HepG2 (cell line): ENCODE measurements around the gene MBLAC1. TPM values are rescaled to one million over a fixed set of nuclear protein-coding genes. Genes with fewer than 3 reads are reported as not detected.

Experiments used
- ATF1 ChIP-seq: IDR thresholded peaks from 2 replicates; pipeline ENCODE4 v1.6.1; 2016; ENCODE audit warnings: mild to moderate bottlenecking, control low read depth
- CHCHD3 ChIP-seq: sonication (generic); formaldehyde crosslinking; IDR thresholded peaks from 2 replicates; pipeline ENCODE4 v1.8.0; 2022; ENCODE audit warnings: mild to moderate bottlenecking, missing genetic modification reagents, moderate library complexity
- EED ChIP-seq: sonication (generic); formaldehyde crosslinking; IDR thresholded peaks from 2 replicates; pipeline ENCODE4 v1.5.0; 2020; ENCODE audit warnings: mild to moderate bottlenecking, missing genetic modification reagents
- HDAC1 ChIP-seq: sonication (generic); formaldehyde crosslinking; IDR thresholded peaks from 2 replicates; pipeline ENCODE4 v1.5.1; 2020; ENCODE audit warnings: mild to moderate bottlenecking, missing genetic modification reagents
- HOXA7 ChIP-seq: sonication (generic); formaldehyde crosslinking; IDR thresholded peaks from 2 replicates; pipeline ENCODE4 v1.8.1; 2022; ENCODE audit warnings: mild to moderate bottlenecking, missing genetic modification reagents, moderate library complexity
- KDM5A ChIP-seq: fragments of 200-600 bp; sonication (generic); IDR thresholded peaks from 2 replicates; pipeline ENCODE4 v1.7.0; 2018; ENCODE audit warnings: antibody characterized with exemption, mild to moderate bottlenecking, low read length, borderline replicate concordance
- MXI1 ChIP-seq: IDR thresholded peaks from 3 replicates; pipeline ENCODE4 v1.6.1; 2012; ENCODE audit warnings: low read depth, low read length, inconsistent platforms, borderline replicate concordance
- MYC ChIP-seq: sonication (generic); formaldehyde crosslinking; IDR thresholded peaks from 2 replicates; pipeline ENCODE4 v1.9.0; 2021; ENCODE audit warnings: missing genetic modification reagents, borderline replicate concordance
- NFIB ChIP-seq: sonication (generic); formaldehyde crosslinking; IDR thresholded peaks from 2 replicates; pipeline ENCODE4 v1.9.0; 2021; ENCODE audit warnings: missing genetic modification reagents, mild to moderate bottlenecking, borderline replicate concordance
- NR3C1 ChIP-seq: sonication (generic); formaldehyde crosslinking; IDR thresholded peaks from 2 replicates; pipeline ENCODE4 v1.4.0; 2020; ENCODE audit warnings: missing genetic modification reagents
- NRL ChIP-seq: sonication (generic); formaldehyde crosslinking; IDR thresholded peaks from 2 replicates; pipeline ENCODE4 v1.5.0; 2020; ENCODE audit warnings: missing genetic modification reagents, mild to moderate bottlenecking, moderate library complexity, borderline replicate concordance
- SOX13 ChIP-seq, 3 experiments: fragments of 450-650 bp in 1 of 3; sonication (generic) in 1 of 3; formaldehyde crosslinking in 1 of 3; IDR thresholded peaks in 2 of 3; conservative IDR thresholded peaks in 1 of 3; 2 replicates each; pipeline versions ENCODE4 v1.5.0 to v1.6.1; 2016 to 2020; ENCODE audit warnings: antibody characterized with exemption in 1 of 3, mild to moderate bottlenecking in 1 of 3, missing compliant biosample characterization in 1 of 3, missing genetic modification reagents in 1 of 3, moderate library complexity in 1 of 3
- TEAD2 ChIP-seq: sonication (generic); formaldehyde crosslinking; IDR thresholded peaks from 2 replicates; pipeline ENCODE4 v1.9.0; 2021; ENCODE audit warnings: missing genetic modification reagents
- TOPORS ChIP-seq: sonication (generic); formaldehyde crosslinking; IDR thresholded peaks from 2 replicates; pipeline ENCODE4 v1.8.0; 2023; ENCODE audit warnings: mild to moderate bottlenecking, missing genetic modification reagents
- ZBTB7A ChIP-seq: sonication (generic); formaldehyde crosslinking; IDR thresholded peaks from 2 replicates; pipeline ENCODE4 v1.8.0; 2022; ENCODE audit warnings: mild to moderate bottlenecking, missing genetic modification reagents
- ZC3H4 ChIP-seq: sonication (generic); formaldehyde crosslinking; IDR thresholded peaks from 2 replicates; pipeline ENCODE4 v1.4.0; 2020; ENCODE audit warnings: missing genetic modification reagents, borderline replicate concordance
- ZFP62 ChIP-seq: sonication (generic); formaldehyde crosslinking; IDR thresholded peaks from 2 replicates; pipeline ENCODE4 v1.4.0; 2020; ENCODE audit warnings: missing genetic modification reagents
- ZNF329 ChIP-seq: sonication (generic); formaldehyde crosslinking; IDR thresholded peaks from 2 replicates; pipeline ENCODE4 v1.9.0; 2021; ENCODE audit warnings: low read depth, mild to moderate bottlenecking, missing genetic modification reagents
- ZNF335 ChIP-seq: sonication (generic); formaldehyde crosslinking; IDR thresholded peaks from 2 replicates; pipeline ENCODE4 v1.4.0; 2020; ENCODE audit warnings: missing genetic modification reagents
- ZNF367 ChIP-seq: sonication (generic); formaldehyde crosslinking; IDR thresholded peaks from 2 replicates; pipeline ENCODE4 v1.4.0; 2020; ENCODE audit warnings: missing genetic modification reagents, borderline replicate concordance
- ZNF678 ChIP-seq: sonication (generic); formaldehyde crosslinking; IDR thresholded peaks from 2 replicates; pipeline ENCODE4 v1.4.0; 2020; ENCODE audit warnings: mild to moderate bottlenecking, missing genetic modification reagents
- ZNF761 ChIP-seq: sonication (generic); formaldehyde crosslinking; conservative IDR thresholded peaks from 2 replicates; pipeline ENCODE4 v1.4.0; 2020; ENCODE audit warnings: mild to moderate bottlenecking, missing genetic modification reagents
- ZNF883 ChIP-seq: sonication (generic); formaldehyde crosslinking; IDR thresholded peaks from 2 replicates; pipeline ENCODE4 v1.5.1; 2020; ENCODE audit warnings: mild to moderate bottlenecking, missing genetic modification reagents; ENCODE audit errors: not compliant biosample characterization
- polyA plus RNA-seq, 8 experiments: library from polyadenylated mRNA; depleted of rRNA in 3 of 8; stranded (reverse) in 7 of 8; unstranded in 1 of 8; fragments of >200 nt; fragmentation: Illumina TruSeq in 4 of 8; extraction: Trizol in 4 of 8; gene quantifications; 2 replicates each; pipeline versions ENCODE4 v1.2.1 to v1.2.3, GENCODE V29; 2011 to 2016; ENCODE audit warnings: low read depth in 4 of 8, missing spikeins in 1 of 8, mixed read lengths in 1 of 8; ENCODE audit not compliant: insufficient read depth in 1 of 8
- total RNA-seq, 5 experiments: library from RNA; depleted of rRNA; stranded (reverse); fragments of >200 nt; fragmentation: Illumina TruSeq; extraction: Trizol; gene quantifications; 2 replicates each; pipeline ENCODE4 v1.2.3, GENCODE V29; 2016; ENCODE audit warnings: low read depth in 1 of 5
- TF ChIP-seq, protein P1 (sequence below): sonication (generic); formaldehyde crosslinking; IDR thresholded peaks from 2 replicates; pipeline ENCODE4 v1.4.0; 2020; ENCODE audit warnings: low read depth, mild to moderate bottlenecking, missing genetic modification reagents
- TF ChIP-seq, protein P2 (sequence below): sonication (generic); formaldehyde crosslinking; IDR thresholded peaks from 2 replicates; pipeline ENCODE4 v1.9.0; 2021; ENCODE audit warnings: missing genetic modification reagents, mild to moderate bottlenecking, borderline replicate concordance
- TF ChIP-seq, protein P3 (sequence below): sonication (generic); formaldehyde crosslinking; IDR thresholded peaks from 2 replicates; pipeline ENCODE4 v1.4.0; 2020; ENCODE audit warnings: mild to moderate bottlenecking, missing genetic modification reagents

MBLAC1 gene
- total and polyA plus RNA-seq, 2 of the 13 experiments (the other 11 are each of a cell fraction or from before 2014, with no cell fraction given) = 0.79 to 2.1 TPM

- TF ChIP-seq ZNF761 = 0 out of 2 replicates have a peak, but pooled peaks have one; percentile 54
- no peak for TF ChIP-seq TEAD2
- TF ChIP-seq NR3C1 (CRISPR knock-in tag) = no peak
- no peak for TF ChIP-seq MYC (CRISPR knock-in tag)
- no peak for TF ChIP-seq ZNF678
- no peak for TF ChIP-seq EED
- TF ChIP-seq CHCHD3 (CRISPR knock-in tag) = no peak
- peak; percentile 65; the same call in 1 of the 2 replicates for TF ChIP-seq SOX13 (IDR thresholded peaks at IDR 0.05)
- peak in 1 of 2 experiments; percentile 88; a peak in 2 of 4 replicates for TF ChIP-seq SOX13 (CRISPR knock-in tag; conservative IDR thresholded peaks at IDR 0.05 in 1 of 2, IDR thresholded peaks at IDR 0.05 in 1 of 2)
- TF ChIP-seq, protein P1, sequence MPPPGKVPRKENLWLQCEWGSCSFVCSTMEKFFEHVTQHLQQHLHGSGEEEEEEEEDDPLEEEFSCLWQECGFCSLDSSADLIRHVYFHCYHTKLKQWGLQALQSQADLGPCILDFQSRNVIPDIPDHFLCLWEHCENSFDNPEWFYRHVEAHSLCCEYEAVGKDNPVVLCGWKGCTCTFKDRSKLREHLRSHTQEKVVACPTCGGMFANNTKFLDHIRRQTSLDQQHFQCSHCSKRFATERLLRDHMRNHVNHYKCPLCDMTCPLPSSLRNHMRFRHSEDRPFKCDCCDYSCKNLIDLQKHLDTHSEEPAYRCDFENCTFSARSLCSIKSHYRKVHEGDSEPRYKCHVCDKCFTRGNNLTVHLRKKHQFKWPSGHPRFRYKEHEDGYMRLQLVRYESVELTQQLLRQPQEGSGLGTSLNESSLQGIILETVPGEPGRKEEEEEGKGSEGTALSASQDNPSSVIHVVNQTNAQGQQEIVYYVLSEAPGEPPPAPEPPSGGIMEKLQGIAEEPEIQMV = no peak
- TF ChIP-seq ZFP62 = no peak
- no peak for TF ChIP-seq ZBTB7A (CRISPR knock-in tag)
- TF ChIP-seq HDAC1 (CRISPR knock-in tag) = peak; percentile 33; the same call in 1 of the 2 replicates
- no peak for TF ChIP-seq MXI1
- 0 out of 2 replicates have a peak, but pooled peaks have one; percentile 24 for TF ChIP-seq ATF1
- no peak for TF ChIP-seq HOXA7 (CRISPR knock-in tag)
- no peak for TF ChIP-seq NRL (CRISPR knock-in tag)
- no peak for TF ChIP-seq TOPORS (CRISPR knock-in tag)
- no peak for TF ChIP-seq ZC3H4
- TF ChIP-seq KDM5A = no peak
- TF ChIP-seq, protein P2, sequence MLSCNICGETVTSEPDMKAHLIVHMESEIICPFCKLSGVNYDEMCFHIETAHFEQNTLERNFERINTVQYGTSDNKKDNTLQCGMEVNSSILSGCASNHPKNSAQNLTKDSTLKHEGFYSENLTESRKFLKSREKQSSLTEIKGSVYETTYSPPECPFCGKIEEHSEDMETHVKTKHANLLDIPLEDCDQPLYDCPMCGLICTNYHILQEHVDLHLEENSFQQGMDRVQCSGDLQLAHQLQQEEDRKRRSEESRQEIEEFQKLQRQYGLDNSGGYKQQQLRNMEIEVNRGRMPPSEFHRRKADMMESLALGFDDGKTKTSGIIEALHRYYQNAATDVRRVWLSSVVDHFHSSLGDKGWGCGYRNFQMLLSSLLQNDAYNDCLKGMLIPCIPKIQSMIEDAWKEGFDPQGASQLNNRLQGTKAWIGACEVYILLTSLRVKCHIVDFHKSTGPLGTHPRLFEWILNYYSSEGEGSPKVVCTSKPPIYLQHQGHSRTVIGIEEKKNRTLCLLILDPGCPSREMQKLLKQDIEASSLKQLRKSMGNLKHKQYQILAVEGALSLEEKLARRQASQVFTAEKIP (CRISPR knock-in tag) = no peak
- TF ChIP-seq, protein P3, sequence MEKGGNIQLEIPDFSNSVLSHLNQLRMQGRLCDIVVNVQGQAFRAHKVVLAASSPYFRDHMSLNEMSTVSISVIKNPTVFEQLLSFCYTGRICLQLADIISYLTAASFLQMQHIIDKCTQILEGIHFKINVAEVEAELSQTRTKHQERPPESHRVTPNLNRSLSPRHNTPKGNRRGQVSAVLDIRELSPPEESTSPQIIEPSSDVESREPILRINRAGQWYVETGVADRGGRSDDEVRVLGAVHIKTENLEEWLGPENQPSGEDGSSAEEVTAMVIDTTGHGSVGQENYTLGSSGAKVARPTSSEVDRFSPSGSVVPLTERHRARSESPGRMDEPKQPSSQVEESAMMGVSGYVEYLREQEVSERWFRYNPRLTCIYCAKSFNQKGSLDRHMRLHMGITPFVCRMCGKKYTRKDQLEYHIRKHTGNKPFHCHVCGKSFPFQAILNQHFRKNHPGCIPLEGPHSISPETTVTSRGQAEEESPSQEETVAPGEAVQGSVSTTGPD (CRISPR knock-in tag) = no peak
- TF ChIP-seq ZNF367 (CRISPR knock-in tag) = no peak
- TF ChIP-seq ZNF329 = no peak
- TF ChIP-seq NFIB (CRISPR knock-in tag) = no peak
- no peak for TF ChIP-seq ZNF335
- no peak for TF ChIP-seq ZNF883 (CRISPR knock-in tag)
Measured at GRCh38 chr7:100079024-100079560, 47.7 kb upstream of the MBLAC1 start (continued).
